GM23338 (cell line): ENCODE measurements around the gene FMN2. TPM values are rescaled to one million over a fixed set of nuclear protein-coding genes. Genes with fewer than 3 reads are reported as not detected.

ENCODE experiments used
- ATAC-seq: fragments of 200-7000 bp; cut with Tn5 transposase; 3 replicates; pipeline ENCODE4 v1.9.1; 2020
- DNase-seq: peaks from one replicate; pipeline ENCODE4 v3.0.0-alpha.2; 2015; ENCODE audit warnings: low spot score
- H2AFZ ChIP-seq: fragments of 200-600 bp; sonication (generic); 2 replicates; pipeline ENCODE4 v1.8.0; 2016; ENCODE audit warnings: antibody characterized with exemption, mild to moderate bottlenecking, moderate library complexity
- H3F3A ChIP-seq: fragments of 200-600 bp; sonication (generic); replicated peaks from 2 replicates; pipeline ENCODE4 v1.8.0; 2017; ENCODE audit warnings: antibody characterized with exemption, mixed run types, low read depth
- H3K27ac ChIP-seq: fragments of 200-600 bp; sonication (generic); 2 replicates; pipeline ENCODE4 v1.6.1; 2016; ENCODE audit warnings: low read depth
- H3K27me3 ChIP-seq: fragments of 200-600 bp; sonication (generic); 2 replicates; pipeline ENCODE4 v1.8.0; 2016; ENCODE audit warnings: mild to moderate bottlenecking, mixed run types, moderate library complexity; ENCODE audit not compliant: insufficient read depth
- H3K36me3 ChIP-seq: fragments of 200-600 bp; sonication (generic); 2 replicates; pipeline ENCODE4 v1.8.0; 2016; ENCODE audit warnings: mild to moderate bottlenecking; ENCODE audit not compliant: insufficient read depth
- H3K4me1 ChIP-seq: fragments of 200-600 bp; sonication (generic); 2 replicates; pipeline ENCODE4 v1.8.0; 2016; ENCODE audit warnings: mild to moderate bottlenecking, moderate library complexity; ENCODE audit not compliant: insufficient read depth
- H3K4me2 ChIP-seq: fragments of 200-600 bp; sonication (generic); 2 replicates; pipeline ENCODE4 v1.7.1; 2017; ENCODE audit warnings: mixed run types
- H3K4me3 ChIP-seq: fragments of 200-600 bp; sonication (generic); 2 replicates; pipeline ENCODE4 v1.6.1; 2016; ENCODE audit warnings: mixed run types
- H3K79me2 ChIP-seq: fragments of 200-600 bp; sonication (generic); replicated peaks from 2 replicates; pipeline ENCODE4 v1.8.0; 2017; ENCODE audit warnings: mild to moderate bottlenecking; ENCODE audit not compliant: insufficient read depth
- H3K9me2 ChIP-seq: fragments of 200-600 bp; sonication (generic); 2 replicates; pipeline ENCODE4 v1.8.0; 2017; ENCODE audit not compliant: insufficient read depth
- H4K20me1 ChIP-seq: fragments of 200-600 bp; sonication (generic); replicated peaks from 2 replicates; pipeline ENCODE4 v1.8.0; 2017; ENCODE audit warnings: mild to moderate bottlenecking; ENCODE audit not compliant: insufficient read depth
- H3K27ac Mint-ChIP-seq: 2 replicates; pipeline ENCODE4 v1.8.0; 2020; ENCODE audit warnings: inconsistent platforms, mild to moderate bottlenecking, moderate library complexity, mixed read lengths
- H3K27me3 Mint-ChIP-seq: 3 replicates; pipeline ENCODE4 v1.8.0; 2022; ENCODE audit warnings: low read depth, mild to moderate bottlenecking, moderate library complexity, mixed read lengths, inconsistent platforms; ENCODE audit not compliant: insufficient read depth, poor library complexity
- H3K36me3 Mint-ChIP-seq: 3 replicates; pipeline ENCODE4 v1.8.0; 2021; ENCODE audit warnings: low read depth, mild to moderate bottlenecking, inconsistent platforms, moderate library complexity, mixed read lengths
- H3K4me1 Mint-ChIP-seq: 3 replicates; pipeline ENCODE4 v1.8.0; 2020; ENCODE audit warnings: mild to moderate bottlenecking, inconsistent platforms, mixed read lengths
- H3K4me3 Mint-ChIP-seq: 3 replicates; pipeline ENCODE4 v1.8.0; 2021; ENCODE audit warnings: moderate library complexity, mild to moderate bottlenecking, inconsistent platforms, mixed read lengths
- H3K9me3 Mint-ChIP-seq: 3 replicates; pipeline ENCODE4 v1.8.0; 2020; ENCODE audit warnings: moderate library complexity, mild to moderate bottlenecking, inconsistent platforms, mixed read lengths
- CREB1 ChIP-seq: fragments of 250-450 bp; sonication (Bioruptor Pico); IDR thresholded peaks from 2 replicates; pipeline ENCODE4 v1.5.0; 2020; ENCODE audit warnings: low read depth, mild to moderate bottlenecking, moderate library complexity
- CTCF ChIP-seq, 2 experiments: fragments of 200-600 bp in 1 of 2; sonication (generic) in 1 of 2; conservative IDR thresholded peaks; 2 replicates each; pipeline versions ENCODE4 v1.5.1 to v1.6.1; 2016 to 2017; ENCODE audit warnings: antibody characterized with exemption in 2 of 2, low read depth in 2 of 2, mild to moderate bottlenecking in 2 of 2, moderate library complexity in 1 of 2
- EZH2 ChIP-seq: fragments of 200-600 bp; sonication (generic); IDR thresholded peaks from one replicate; pipeline ENCODE4 v1.8.0; 2017; ENCODE audit warnings: antibody characterized with exemption, mild to moderate bottlenecking, low read depth; ENCODE audit not compliant: unreplicated experiment
- EZH2phosphoT487 ChIP-seq: fragments of 200-600 bp; sonication (generic); IDR thresholded peaks from one replicate; pipeline ENCODE4 v1.8.1; 2018; ENCODE audit warnings: antibody characterized with exemption; ENCODE audit not compliant: unreplicated experiment
- NANOG ChIP-seq: IDR thresholded peaks from 2 replicates; pipeline ENCODE4 v1.6.1; 2016; ENCODE audit warnings: antibody characterized with exemption, borderline replicate concordance
- REST ChIP-seq: IDR thresholded peaks from one replicate; pipeline ENCODE4 v1.6.1; 2018; ENCODE audit warnings: antibody characterized with exemption; ENCODE audit not compliant: unreplicated experiment
- STAT1 ChIP-seq: IDR thresholded peaks from one replicate; pipeline ENCODE4 v1.6.1; 2016; ENCODE audit warnings: antibody characterized with exemption; ENCODE audit not compliant: unreplicated experiment
- ZNF114 ChIP-seq: fragments of 250-450 bp; sonication (Bioruptor Pico); IDR thresholded peaks from 2 replicates; pipeline ENCODE4 v1.5.0; 2020; ENCODE audit warnings: mild to moderate bottlenecking, moderate library complexity
- ZNF462 ChIP-seq: fragments of 250-450 bp; sonication (Bioruptor Pico); IDR thresholded peaks from 2 replicates; pipeline ENCODE4 v1.5.0; 2020; ENCODE audit warnings: mild to moderate bottlenecking, moderate library complexity
- polyA plus RNA-seq: library from polyadenylated mRNA; unstranded; fragments of >200 nt; fragmentation: Nextera tagmentation; extraction: Ambion mirVana; gene quantifications from 2 replicates; pipeline ENCODE4 v1.2.1, GENCODE V29; 2016
- total RNA-seq: library from RNA; depleted of rRNA; stranded (reverse); fragments of >200 nt; shearing (Covaris generic); gene quantifications from 2 replicates; pipeline ENCODE4 v1.2.3, GENCODE V29; 2014

Gene FMN2
- total and polyA plus RNA-seq, 2 experiments from 2014 or later, result 1.5 to 2.5 TPM

GRCh38 chr1:240338837-240339236 is 247.2 kb downstream of the FMN2 start:
- H3K27me3 Mint-ChIP-seq, result no peaks in the 10 kb centered on the region
- no peaks in the 10 kb centered on the region for H3K9me3 Mint-ChIP-seq
- no peak overlapping the region for H3K27ac Mint-ChIP-seq
- Histone ChIP-seq H2AFZ (no peak overlapping the region), H3K4me3 (no peak overlapping the region), H3K36me3 (no peaks in the 10 kb centered on the region), H3K4me2 (no peak overlapping the region), H3K27ac (no peak overlapping the region), H3K27me3 (no peaks in the 10 kb centered on the region), H3K4me1 (no peaks in the 10 kb centered on the region), H3K79me2 (no peaks in the 10 kb centered on the region), H3F3A (no peaks in the 10 kb centered on the region), H4K20me1 (no peaks in the 10 kb centered on the region), H3K9me2 (no peaks in the 10 kb centered on the region)
- no peak overlapping the region for H3K4me3 Mint-ChIP-seq
- H3K4me1 Mint-ChIP-seq, result no peaks in the 10 kb centered on the region
- H3K36me3 Mint-ChIP-seq, result no peaks in the 10 kb centered on the region
- ATAC-seq, result no peak
- no peak for DNase-seq
- TF ChIP-seq EZH2phosphoT487, result no peak
- TF ChIP-seq EZH2, result no peak
- no peak for TF ChIP-seq STAT1

GRCh38 chr1:240341365-240342250 is 249.9 kb downstream of the FMN2 start:
- H3K36me3 Mint-ChIP-seq, result no peaks in the 10 kb centered on the region
- H3K27ac ChIP-seq, result no peak overlapping the region
- DNase-seq (no peak), ATAC-seq (no peak)
- H2AFZ ChIP-seq, result no peak overlapping the region
- H4K20me1 ChIP-seq, result no peaks in the 10 kb centered on the region
- no peaks in the 10 kb centered on the region for H3K79me2 ChIP-seq
- no peaks in the 10 kb centered on the region for H3K9me2 ChIP-seq
- H3K27me3 Mint-ChIP-seq, result no peaks in the 10 kb centered on the region
- H3K9me3 Mint-ChIP-seq, result no peaks in the 10 kb centered on the region
- H3K36me3 ChIP-seq, result no peaks in the 10 kb centered on the region
- H3K4me3 ChIP-seq, result no peak overlapping the region
- H3K27ac Mint-ChIP-seq, result no peak overlapping the region
- no peaks in the 10 kb centered on the region for H3K4me1 Mint-ChIP-seq
- H3F3A ChIP-seq, result no peaks in the 10 kb centered on the region
- no peaks in the 10 kb centered on the region for H3K4me1 ChIP-seq
- no peaks in the 10 kb centered on the region for H3K27me3 ChIP-seq
- H3K4me3 Mint-ChIP-seq, result no peak overlapping the region
- no peak overlapping the region for H3K4me2 ChIP-seq
- TF ChIP-seq ZNF462 (no peak), CTCF (conservative IDR thresholded peaks at IDR 0.05; ENCODE audit: low read depth in 2 of 2) (no peak), NANOG (no peak), CREB1 (no peak), STAT1 (no peak), ZNF114 (CRISPR knock-in tag) (no peak), EZH2phosphoT487 (no peak), REST (no peak), EZH2 (no peak)
